Measurements from ENCODE around the gene ZNF488. TPM values are rescaled to one million over a fixed set of nuclear protein-coding genes. Genes with fewer than 3 reads are reported as not detected.

ZNF488 gene
- total and polyA plus RNA-seq, 2 donors (not counting 1 experiment from before 2014, with no cell fraction given) = not detected

DNA sequence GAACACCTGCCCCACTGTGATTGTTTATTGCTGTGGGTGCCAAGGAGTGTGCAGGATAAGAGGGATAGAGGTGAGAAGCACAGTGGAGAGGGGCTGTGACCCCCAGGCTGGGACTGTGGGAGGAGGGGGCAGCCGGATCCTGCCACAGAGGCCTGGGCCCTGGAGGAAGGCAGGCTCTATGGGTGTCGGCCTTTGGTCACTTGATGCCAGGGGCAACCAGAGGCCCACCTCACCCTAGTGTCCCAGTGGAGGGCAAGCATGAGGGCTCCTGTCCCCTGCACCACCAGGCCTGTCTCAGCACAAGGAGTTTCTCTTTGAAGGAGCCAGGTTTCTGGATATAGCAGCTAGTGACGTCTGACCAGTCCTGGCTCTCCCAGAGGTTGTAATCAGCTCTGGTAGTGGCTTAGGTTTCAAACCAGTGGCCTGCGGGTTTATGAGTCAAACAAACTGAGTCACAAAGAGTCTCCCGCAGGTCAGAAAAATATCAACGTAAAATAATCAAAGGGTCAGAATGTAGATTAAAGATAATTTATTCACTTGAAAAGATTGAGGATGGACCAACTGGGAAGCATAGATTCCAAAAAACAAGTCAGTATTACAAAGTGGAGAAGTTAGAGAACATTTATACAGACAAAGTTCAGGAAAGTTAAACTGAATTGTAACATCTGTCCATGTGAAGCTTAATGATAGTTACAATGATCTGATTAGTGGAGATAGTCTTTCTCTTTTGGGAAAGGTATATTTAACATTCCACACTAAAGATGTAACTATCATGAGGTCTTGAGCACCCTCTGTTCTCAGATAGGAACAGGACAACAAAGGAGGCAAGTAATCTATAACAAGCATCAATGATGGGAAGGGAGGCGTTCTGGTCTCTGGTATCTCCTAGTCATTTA, 37.2 kb upstream of the ZNF488 start:
- CTCF ChIA-PET = no interaction called here
- Histone ChIP-seq H3K27ac (ENCODE audit: low read length in 2 of 2) (no peak overlapping the region), H3K79me2 (ENCODE audit: control insufficient read depth, insufficient read depth, low read length) (no peaks in the 10 kb centered on the region), H3K9me3 (ENCODE audit: control extremely low read depth in 1 of 3, control insufficient read depth in 2 of 3, insufficient read depth in 1 of 3, low read length in 2 of 3) (peaks cover 0 to 11% (median 0%) of the 10 kb centered on the region in 3 donors), H4K20me1 (ENCODE audit: control insufficient read depth, insufficient read depth, low read length, poor library complexity, severe bottlenecking) (no peaks in the 10 kb centered on the region), H2AFZ (ENCODE audit: insufficient read depth, low read depth, low read length, poor library complexity, severe bottlenecking) (no peak overlapping the region), H3K36me3 (replicated peaks in 1 of 2; ENCODE audit: control extremely low read depth in 1 of 2, control insufficient read depth in 1 of 2, extremely low read depth in 1 of 2, insufficient read depth in 2 of 2, low read length in 1 of 2) (no peaks in the 10 kb centered on the region), H3K27me3 (replicated peaks in 1 of 4; ENCODE audit: control extremely low read depth in 1 of 4, control insufficient read depth in 3 of 4, insufficient read depth in 4 of 4, low read length in 3 of 4) (peaks cover 0 to 6% (median 0%) of the 10 kb centered on the region in 4 experiments), H3K4me2 (replicated peaks; ENCODE audit: low read depth, low read length, poor library complexity, severe bottlenecking) (no peak overlapping the region), H3K9ac (ENCODE audit: low read length) (no peak overlapping the region), H3K4me3 (ENCODE audit: control extremely low read depth in 1 of 5, extremely low read depth in 1 of 5, insufficient read depth in 1 of 5, low read depth in 2 of 5, low read length in 4 of 5) (no peak overlapping the region), H3K4me1 (ENCODE audit: control insufficient read depth in 2 of 2, insufficient read depth in 2 of 2, low read length in 2 of 2) (no peaks in the 10 kb centered on the region)
- no peak overlapping the region for H3K4me3 Mint-ChIP-seq
- TF ChIP-seq EZH2 (IDR thresholded peaks at IDR 0.05; ENCODE audit: borderline replicate concordance, insufficient read depth, low read depth, low read length, poor library complexity, severe bottlenecking) = no peak
- TF ChIP-seq, protein P1, sequence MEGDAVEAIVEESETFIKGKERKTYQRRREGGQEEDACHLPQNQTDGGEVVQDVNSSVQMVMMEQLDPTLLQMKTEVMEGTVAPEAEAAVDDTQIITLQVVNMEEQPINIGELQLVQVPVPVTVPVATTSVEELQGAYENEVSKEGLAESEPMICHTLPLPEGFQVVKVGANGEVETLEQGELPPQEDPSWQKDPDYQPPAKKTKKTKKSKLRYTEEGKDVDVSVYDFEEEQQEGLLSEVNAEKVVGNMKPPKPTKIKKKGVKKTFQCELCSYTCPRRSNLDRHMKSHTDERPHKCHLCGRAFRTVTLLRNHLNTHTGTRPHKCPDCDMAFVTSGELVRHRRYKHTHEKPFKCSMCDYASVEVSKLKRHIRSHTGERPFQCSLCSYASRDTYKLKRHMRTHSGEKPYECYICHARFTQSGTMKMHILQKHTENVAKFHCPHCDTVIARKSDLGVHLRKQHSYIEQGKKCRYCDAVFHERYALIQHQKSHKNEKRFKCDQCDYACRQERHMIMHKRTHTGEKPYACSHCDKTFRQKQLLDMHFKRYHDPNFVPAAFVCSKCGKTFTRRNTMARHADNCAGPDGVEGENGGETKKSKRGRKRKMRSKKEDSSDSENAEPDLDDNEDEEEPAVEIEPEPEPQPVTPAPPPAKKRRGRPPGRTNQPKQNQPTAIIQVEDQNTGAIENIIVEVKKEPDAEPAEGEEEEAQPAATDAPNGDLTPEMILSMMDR (IDR thresholded peaks at IDR 0.05) = no peak
- no peaks in the 10 kb centered on the region for H3K9me3 Mint-ChIP-seq (ENCODE audit: insufficient read depth)
- no peaks in the 10 kb centered on the region for H3K27me3 Mint-ChIP-seq
- intact Hi-C loops (cut with micrococcal nuclease) = no loop called here
- WGBS (ENCODE audit: insufficient coverage) = 97% methylated on average over 4 of the region's 7 CpGs
- H3K27ac Mint-ChIP-seq = no peak overlapping the region
- DNase-seq (no peak), ATAC-seq (ENCODE audit: low read depth) (no peak)
- POLR2A ChIA-PET = no interaction called here
- no peaks in the 10 kb centered on the region for H3K4me1 Mint-ChIP-seq

Data from B cell (primary cell).